GM23338 (cell line): ENCODE data around the gene CCR7. TPM values are rescaled to one million over a fixed set of nuclear protein-coding genes. Genes with fewer than 3 reads are reported as not detected.
"Not testable (repeated sequence)": the region's sequence is repeated elsewhere in the genome, so short reads cannot be mapped to it uniquely, and the experiment has no call there.

Experiments
- ATAC-seq: fragments of 200-7000 bp; cut with Tn5 transposase; 3 replicates; pipeline ENCODE4 v1.9.1; 2020
- DNase-seq: peaks from one replicate; pipeline ENCODE4 v3.0.0-alpha.2; 2015; ENCODE audit warnings: low spot score
- H2AFZ ChIP-seq: fragments of 200-600 bp; sonication (generic); 2 replicates; pipeline ENCODE4 v1.8.0; 2016; ENCODE audit warnings: antibody characterized with exemption, mild to moderate bottlenecking, moderate library complexity
- H3F3A ChIP-seq: fragments of 200-600 bp; sonication (generic); replicated peaks from 2 replicates; pipeline ENCODE4 v1.8.0; 2017; ENCODE audit warnings: antibody characterized with exemption, mixed run types, low read depth
- H3K27ac ChIP-seq: fragments of 200-600 bp; sonication (generic); 2 replicates; pipeline ENCODE4 v1.6.1; 2016; ENCODE audit warnings: low read depth
- H3K27me3 ChIP-seq: fragments of 200-600 bp; sonication (generic); 2 replicates; pipeline ENCODE4 v1.8.0; 2016; ENCODE audit warnings: mild to moderate bottlenecking, mixed run types, moderate library complexity; ENCODE audit not compliant: insufficient read depth
- H3K36me3 ChIP-seq: fragments of 200-600 bp; sonication (generic); 2 replicates; pipeline ENCODE4 v1.8.0; 2016; ENCODE audit warnings: mild to moderate bottlenecking; ENCODE audit not compliant: insufficient read depth
- H3K4me1 ChIP-seq: fragments of 200-600 bp; sonication (generic); 2 replicates; pipeline ENCODE4 v1.8.0; 2016; ENCODE audit warnings: mild to moderate bottlenecking, moderate library complexity; ENCODE audit not compliant: insufficient read depth
- H3K4me2 ChIP-seq: fragments of 200-600 bp; sonication (generic); 2 replicates; pipeline ENCODE4 v1.7.1; 2017; ENCODE audit warnings: mixed run types
- H3K4me3 ChIP-seq: fragments of 200-600 bp; sonication (generic); 2 replicates; pipeline ENCODE4 v1.6.1; 2016; ENCODE audit warnings: mixed run types
- H3K79me2 ChIP-seq: fragments of 200-600 bp; sonication (generic); replicated peaks from 2 replicates; pipeline ENCODE4 v1.8.0; 2017; ENCODE audit warnings: mild to moderate bottlenecking; ENCODE audit not compliant: insufficient read depth
- H3K9me2 ChIP-seq: fragments of 200-600 bp; sonication (generic); 2 replicates; pipeline ENCODE4 v1.8.0; 2017; ENCODE audit not compliant: insufficient read depth
- H4K20me1 ChIP-seq: fragments of 200-600 bp; sonication (generic); replicated peaks from 2 replicates; pipeline ENCODE4 v1.8.0; 2017; ENCODE audit warnings: mild to moderate bottlenecking; ENCODE audit not compliant: insufficient read depth
- H3K27ac Mint-ChIP-seq: 2 replicates; pipeline ENCODE4 v1.8.0; 2020; ENCODE audit warnings: inconsistent platforms, mild to moderate bottlenecking, moderate library complexity, mixed read lengths
- H3K27me3 Mint-ChIP-seq: 3 replicates; pipeline ENCODE4 v1.8.0; 2022; ENCODE audit warnings: low read depth, mild to moderate bottlenecking, moderate library complexity, mixed read lengths, inconsistent platforms; ENCODE audit not compliant: insufficient read depth, poor library complexity
- H3K36me3 Mint-ChIP-seq: 3 replicates; pipeline ENCODE4 v1.8.0; 2021; ENCODE audit warnings: low read depth, mild to moderate bottlenecking, inconsistent platforms, moderate library complexity, mixed read lengths
- H3K4me1 Mint-ChIP-seq: 3 replicates; pipeline ENCODE4 v1.8.0; 2020; ENCODE audit warnings: mild to moderate bottlenecking, inconsistent platforms, mixed read lengths
- H3K4me3 Mint-ChIP-seq: 3 replicates; pipeline ENCODE4 v1.8.0; 2021; ENCODE audit warnings: moderate library complexity, mild to moderate bottlenecking, inconsistent platforms, mixed read lengths
- H3K9me3 Mint-ChIP-seq: 3 replicates; pipeline ENCODE4 v1.8.0; 2020; ENCODE audit warnings: moderate library complexity, mild to moderate bottlenecking, inconsistent platforms, mixed read lengths
- CREB1 ChIP-seq: fragments of 250-450 bp; sonication (Bioruptor Pico); IDR thresholded peaks from 2 replicates; pipeline ENCODE4 v1.5.0; 2020; ENCODE audit warnings: low read depth, mild to moderate bottlenecking, moderate library complexity
- EZH2 ChIP-seq: fragments of 200-600 bp; sonication (generic); IDR thresholded peaks from one replicate; pipeline ENCODE4 v1.8.0; 2017; ENCODE audit warnings: antibody characterized with exemption, mild to moderate bottlenecking, low read depth; ENCODE audit not compliant: unreplicated experiment
- EZH2phosphoT487 ChIP-seq: fragments of 200-600 bp; sonication (generic); IDR thresholded peaks from one replicate; pipeline ENCODE4 v1.8.1; 2018; ENCODE audit warnings: antibody characterized with exemption; ENCODE audit not compliant: unreplicated experiment
- JUNB ChIP-seq: IDR thresholded peaks from one replicate; pipeline ENCODE4 v1.6.1; 2016; ENCODE audit warnings: antibody characterized with exemption; ENCODE audit not compliant: unreplicated experiment
- NANOG ChIP-seq: IDR thresholded peaks from 2 replicates; pipeline ENCODE4 v1.6.1; 2016; ENCODE audit warnings: antibody characterized with exemption, borderline replicate concordance
- POLR2AphosphoS5 ChIP-seq: IDR thresholded peaks from 2 replicates; pipeline ENCODE4 v1.6.1; 2016; ENCODE audit warnings: antibody characterized with exemption, low read depth
- STAT1 ChIP-seq: IDR thresholded peaks from one replicate; pipeline ENCODE4 v1.6.1; 2016; ENCODE audit warnings: antibody characterized with exemption; ENCODE audit not compliant: unreplicated experiment
- ZNF331 ChIP-seq: fragments of 250-450 bp; sonication (Bioruptor Pico); IDR thresholded peaks from 2 replicates; pipeline ENCODE4 v1.5.0; 2020; ENCODE audit warnings: low read depth, mild to moderate bottlenecking, moderate library complexity
- polyA plus RNA-seq: library from polyadenylated mRNA; unstranded; fragments of >200 nt; fragmentation: Nextera tagmentation; extraction: Ambion mirVana; gene quantifications from 2 replicates; pipeline ENCODE4 v1.2.1, GENCODE V29; 2016
- total RNA-seq: library from RNA; depleted of rRNA; stranded (reverse); fragments of >200 nt; shearing (Covaris generic); gene quantifications from 2 replicates; pipeline ENCODE4 v1.2.3, GENCODE V29; 2014
- TF ChIP-seq, protein P1 (sequence below): IDR thresholded peaks from 2 replicates; pipeline ENCODE4 v1.6.1; 2016; ENCODE audit warnings: antibody characterized with exemption
- TF ChIP-seq, protein P2 (sequence below), 2 experiments: fragments of 200-600 bp in 1 of 2; sonication (generic) in 1 of 2; conservative IDR thresholded peaks; 2 replicates each; pipeline versions ENCODE4 v1.5.1 to v1.6.1; 2016 to 2017; ENCODE audit warnings: antibody characterized with exemption in 2 of 2, low read depth in 2 of 2, mild to moderate bottlenecking in 2 of 2, moderate library complexity in 1 of 2
- TF ChIP-seq, protein P3 (sequence below): IDR thresholded peaks from one replicate; pipeline ENCODE4 v1.6.1; 2018; ENCODE audit warnings: antibody characterized with exemption; ENCODE audit not compliant: unreplicated experiment

Gene CCR7
- total and polyA plus RNA-seq, 2 experiments from 2014 or later = 0.37 to 0.59 TPM

DNA sequence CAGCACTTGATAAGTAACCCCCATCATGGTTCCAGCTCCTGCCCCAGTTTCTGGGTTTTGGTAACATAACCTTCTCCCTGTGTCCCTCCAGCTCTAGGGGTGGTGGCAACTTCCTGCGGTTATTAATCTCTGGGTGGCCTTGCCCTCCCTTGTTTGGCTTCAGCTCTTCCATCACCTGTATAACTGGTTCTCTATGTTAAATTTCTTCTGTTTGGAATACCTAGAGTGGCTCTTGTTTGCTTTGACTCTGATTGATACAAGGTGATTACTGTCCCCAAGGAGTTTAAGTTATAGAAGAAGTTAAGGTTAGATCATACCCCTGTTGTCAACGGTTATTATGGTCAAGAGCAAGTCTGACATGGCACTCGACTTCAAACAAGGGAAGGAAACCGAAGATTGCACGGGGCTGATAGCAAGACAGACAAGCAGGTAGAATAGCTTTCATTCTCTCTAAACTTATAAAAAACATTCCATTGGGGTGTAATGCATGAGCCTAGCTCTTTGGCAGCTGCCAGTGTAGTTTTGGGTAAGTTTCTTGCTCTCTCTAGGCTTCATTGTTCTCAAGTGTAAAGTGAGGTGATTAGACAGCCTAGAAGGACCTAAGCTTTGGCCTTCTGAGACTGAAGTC is 11.0 kb upstream of the CCR7 start (continued):
- TF ChIP-seq, protein P1, sequence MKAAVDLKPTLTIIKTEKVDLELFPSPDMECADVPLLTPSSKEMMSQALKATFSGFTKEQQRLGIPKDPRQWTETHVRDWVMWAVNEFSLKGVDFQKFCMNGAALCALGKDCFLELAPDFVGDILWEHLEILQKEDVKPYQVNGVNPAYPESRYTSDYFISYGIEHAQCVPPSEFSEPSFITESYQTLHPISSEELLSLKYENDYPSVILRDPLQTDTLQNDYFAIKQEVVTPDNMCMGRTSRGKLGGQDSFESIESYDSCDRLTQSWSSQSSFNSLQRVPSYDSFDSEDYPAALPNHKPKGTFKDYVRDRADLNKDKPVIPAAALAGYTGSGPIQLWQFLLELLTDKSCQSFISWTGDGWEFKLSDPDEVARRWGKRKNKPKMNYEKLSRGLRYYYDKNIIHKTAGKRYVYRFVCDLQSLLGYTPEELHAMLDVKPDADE = no peak
- no peak for TF ChIP-seq EZH2
- no peak for TF ChIP-seq POLR2AphosphoS5
- TF ChIP-seq, protein P2, sequence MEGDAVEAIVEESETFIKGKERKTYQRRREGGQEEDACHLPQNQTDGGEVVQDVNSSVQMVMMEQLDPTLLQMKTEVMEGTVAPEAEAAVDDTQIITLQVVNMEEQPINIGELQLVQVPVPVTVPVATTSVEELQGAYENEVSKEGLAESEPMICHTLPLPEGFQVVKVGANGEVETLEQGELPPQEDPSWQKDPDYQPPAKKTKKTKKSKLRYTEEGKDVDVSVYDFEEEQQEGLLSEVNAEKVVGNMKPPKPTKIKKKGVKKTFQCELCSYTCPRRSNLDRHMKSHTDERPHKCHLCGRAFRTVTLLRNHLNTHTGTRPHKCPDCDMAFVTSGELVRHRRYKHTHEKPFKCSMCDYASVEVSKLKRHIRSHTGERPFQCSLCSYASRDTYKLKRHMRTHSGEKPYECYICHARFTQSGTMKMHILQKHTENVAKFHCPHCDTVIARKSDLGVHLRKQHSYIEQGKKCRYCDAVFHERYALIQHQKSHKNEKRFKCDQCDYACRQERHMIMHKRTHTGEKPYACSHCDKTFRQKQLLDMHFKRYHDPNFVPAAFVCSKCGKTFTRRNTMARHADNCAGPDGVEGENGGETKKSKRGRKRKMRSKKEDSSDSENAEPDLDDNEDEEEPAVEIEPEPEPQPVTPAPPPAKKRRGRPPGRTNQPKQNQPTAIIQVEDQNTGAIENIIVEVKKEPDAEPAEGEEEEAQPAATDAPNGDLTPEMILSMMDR (conservative IDR thresholded peaks at IDR 0.05; ENCODE audit: low read depth in 2 of 2) = no peak
- TF ChIP-seq JUNB = no peak
- TF ChIP-seq STAT1 = no peak
- no peak for TF ChIP-seq ZNF331
- TF ChIP-seq NANOG = no peak
- no peak for TF ChIP-seq CREB1 (CRISPR knock-in tag)
- no peak for TF ChIP-seq EZH2phosphoT487
- TF ChIP-seq, protein P3, sequence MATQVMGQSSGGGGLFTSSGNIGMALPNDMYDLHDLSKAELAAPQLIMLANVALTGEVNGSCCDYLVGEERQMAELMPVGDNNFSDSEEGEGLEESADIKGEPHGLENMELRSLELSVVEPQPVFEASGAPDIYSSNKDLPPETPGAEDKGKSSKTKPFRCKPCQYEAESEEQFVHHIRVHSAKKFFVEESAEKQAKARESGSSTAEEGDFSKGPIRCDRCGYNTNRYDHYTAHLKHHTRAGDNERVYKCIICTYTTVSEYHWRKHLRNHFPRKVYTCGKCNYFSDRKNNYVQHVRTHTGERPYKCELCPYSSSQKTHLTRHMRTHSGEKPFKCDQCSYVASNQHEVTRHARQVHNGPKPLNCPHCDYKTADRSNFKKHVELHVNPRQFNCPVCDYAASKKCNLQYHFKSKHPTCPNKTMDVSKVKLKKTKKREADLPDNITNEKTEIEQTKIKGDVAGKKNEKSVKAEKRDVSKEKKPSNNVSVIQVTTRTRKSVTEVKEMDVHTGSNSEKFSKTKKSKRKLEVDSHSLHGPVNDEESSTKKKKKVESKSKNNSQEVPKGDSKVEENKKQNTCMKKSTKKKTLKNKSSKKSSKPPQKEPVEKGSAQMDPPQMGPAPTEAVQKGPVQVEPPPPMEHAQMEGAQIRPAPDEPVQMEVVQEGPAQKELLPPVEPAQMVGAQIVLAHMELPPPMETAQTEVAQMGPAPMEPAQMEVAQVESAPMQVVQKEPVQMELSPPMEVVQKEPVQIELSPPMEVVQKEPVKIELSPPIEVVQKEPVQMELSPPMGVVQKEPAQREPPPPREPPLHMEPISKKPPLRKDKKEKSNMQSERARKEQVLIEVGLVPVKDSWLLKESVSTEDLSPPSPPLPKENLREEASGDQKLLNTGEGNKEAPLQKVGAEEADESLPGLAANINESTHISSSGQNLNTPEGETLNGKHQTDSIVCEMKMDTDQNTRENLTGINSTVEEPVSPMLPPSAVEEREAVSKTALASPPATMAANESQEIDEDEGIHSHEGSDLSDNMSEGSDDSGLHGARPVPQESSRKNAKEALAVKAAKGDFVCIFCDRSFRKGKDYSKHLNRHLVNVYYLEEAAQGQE = no peak

DNA sequence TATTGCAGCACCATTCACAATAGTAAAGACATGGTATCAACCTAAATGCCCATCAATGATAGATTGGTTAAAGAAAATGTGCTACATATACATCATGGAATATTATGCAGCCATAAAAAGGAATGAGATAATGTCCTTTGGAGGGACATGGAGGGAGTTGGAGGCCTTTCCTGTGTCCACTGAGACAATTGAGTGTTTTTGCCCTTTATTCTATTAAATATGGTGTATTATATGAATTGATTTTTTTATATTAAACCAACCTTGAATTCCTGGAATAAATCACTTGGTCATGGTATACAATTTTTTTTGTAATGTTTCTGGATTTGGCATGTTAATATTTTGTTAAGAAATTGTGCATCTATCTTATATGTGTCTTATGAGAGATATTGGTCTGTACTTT is 9.0 kb upstream of the CCR7 start:
- H3K36me3 Mint-ChIP-seq = no peaks in the 10 kb centered on the region
- TF ChIP-seq EZH2phosphoT487 = no peak
- TF ChIP-seq, protein P1 = no peak
- H3K4me3 ChIP-seq = no peak overlapping the region

DNA sequence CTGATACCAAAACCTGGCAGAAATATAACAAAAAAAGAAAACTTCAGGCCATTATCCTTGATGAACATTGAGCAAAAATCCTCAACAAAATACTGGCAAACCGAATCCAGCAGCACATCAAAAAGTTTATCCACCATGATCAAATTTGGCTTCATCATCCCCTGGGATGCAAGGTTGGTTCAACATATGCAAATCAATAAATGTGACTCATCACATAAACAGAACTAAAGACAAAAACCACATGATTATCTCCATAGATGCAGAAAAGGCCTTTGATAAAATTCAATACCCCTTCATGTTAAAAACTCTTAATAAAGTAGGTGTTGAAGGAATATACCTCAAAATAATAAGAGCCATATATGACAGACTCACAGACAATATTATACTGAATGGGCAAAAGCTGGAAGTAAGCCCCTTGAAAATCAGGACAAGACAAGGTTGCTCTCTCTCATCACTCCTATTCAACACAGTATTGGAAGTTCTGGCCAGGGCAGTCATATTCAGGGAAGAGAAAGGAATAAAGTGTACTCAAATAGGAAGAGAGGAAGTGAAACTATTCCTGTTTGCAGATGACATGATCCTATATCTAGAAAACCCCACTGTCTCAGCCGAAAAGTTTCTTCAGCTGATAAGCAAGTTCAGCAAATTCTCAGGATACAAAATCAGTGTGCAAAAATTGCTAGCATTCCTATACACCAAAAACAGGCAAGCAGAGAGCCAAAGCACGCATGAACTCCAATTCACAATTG is 7.1 kb upstream of the CCR7 start:
- not testable (repeated sequence) for H3K4me1 Mint-ChIP-seq, H2AFZ ChIP-seq, H3K27me3 ChIP-seq, H3F3A ChIP-seq, H3K27me3 Mint-ChIP-seq, H3K27ac ChIP-seq, H3K4me1 ChIP-seq, ATAC-seq, H3K4me3 Mint-ChIP-seq, DNase-seq, H3K36me3 Mint-ChIP-seq, H3K4me3 ChIP-seq, H3K79me2 ChIP-seq, H3K27ac Mint-ChIP-seq, H4K20me1 ChIP-seq, H3K4me2 ChIP-seq, H3K9me3 Mint-ChIP-seq, H3K36me3 ChIP-seq
- H3K9me2 ChIP-seq = peaks cover 12% of the 10 kb centered on the region; the same call in 1 of the 2 replicates

More for the DNA sequence above, 9.0 kb upstream of the CCR7 start:
- Mint-ChIP-seq H3K4me1 (no peaks in the 10 kb centered on the region), H3K27ac (no peak overlapping the region), H3K4me3 (no peak overlapping the region), H3K9me3 (no peaks in the 10 kb centered on the region; the same call in 2 of the 3 replicates), H3K27me3 (no peaks in the 10 kb centered on the region)
- Histone ChIP-seq H3K9me2 (peaks cover 10% of the 10 kb centered on the region; the same call in 1 of the 2 replicates), H3K4me1 (no peaks in the 10 kb centered on the region), H4K20me1 (no peaks in the 10 kb centered on the region), H3K79me2 (no peaks in the 10 kb centered on the region), H3K27me3 (no peaks in the 10 kb centered on the region), H3F3A (no peaks in the 10 kb centered on the region), H3K36me3 (no peaks in the 10 kb centered on the region; the same call in 1 of the 2 replicates), H3K4me2 (no peak overlapping the region), H2AFZ (no peak overlapping the region), H3K27ac (no peak overlapping the region)
- DNase-seq = no peak
- no peak for ATAC-seq
